ENCODE results near the gene RNF152.

The RNF152 gene

DNA sequence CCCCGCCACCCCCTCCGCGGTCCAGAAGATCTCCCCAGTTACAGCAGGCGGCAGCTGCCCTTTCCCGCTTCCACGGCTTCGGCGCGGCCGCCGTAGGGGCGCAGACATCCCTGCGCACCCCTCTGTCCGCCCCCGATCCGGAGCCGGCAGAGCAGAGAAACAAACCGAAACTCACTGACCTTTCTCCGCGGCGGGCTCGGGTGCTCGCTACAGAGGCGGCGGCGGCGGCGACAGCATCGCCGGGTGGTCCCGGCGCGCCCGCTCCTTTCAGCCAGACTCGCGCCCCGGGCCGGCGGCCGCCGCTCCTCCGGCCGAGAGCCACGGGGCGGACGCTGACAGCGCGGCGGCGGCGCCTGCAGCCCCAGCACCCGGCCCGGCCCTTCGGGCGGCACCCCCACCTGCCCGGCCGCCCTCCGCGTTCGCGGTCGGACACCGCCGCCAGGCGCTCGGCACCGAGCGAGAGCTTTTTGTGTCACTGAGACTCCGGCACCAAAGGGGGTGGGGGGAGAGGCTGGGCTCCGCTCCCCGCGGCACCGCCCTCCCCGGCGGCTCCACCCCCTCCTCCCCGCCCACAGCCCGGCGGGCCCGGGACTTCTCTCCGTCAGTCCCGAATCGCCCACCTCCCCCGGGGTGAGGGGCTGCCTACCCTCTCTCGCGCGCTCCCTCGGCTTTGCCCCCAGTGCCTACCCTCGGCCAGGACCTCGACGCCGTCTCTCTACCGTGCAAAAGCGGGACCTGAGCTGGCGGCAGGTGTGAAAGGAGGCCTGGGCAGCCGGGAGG lies 1.4 kb upstream of the RNF152 start:
- peak; percentile 45 for DNase-seq

DNA sequence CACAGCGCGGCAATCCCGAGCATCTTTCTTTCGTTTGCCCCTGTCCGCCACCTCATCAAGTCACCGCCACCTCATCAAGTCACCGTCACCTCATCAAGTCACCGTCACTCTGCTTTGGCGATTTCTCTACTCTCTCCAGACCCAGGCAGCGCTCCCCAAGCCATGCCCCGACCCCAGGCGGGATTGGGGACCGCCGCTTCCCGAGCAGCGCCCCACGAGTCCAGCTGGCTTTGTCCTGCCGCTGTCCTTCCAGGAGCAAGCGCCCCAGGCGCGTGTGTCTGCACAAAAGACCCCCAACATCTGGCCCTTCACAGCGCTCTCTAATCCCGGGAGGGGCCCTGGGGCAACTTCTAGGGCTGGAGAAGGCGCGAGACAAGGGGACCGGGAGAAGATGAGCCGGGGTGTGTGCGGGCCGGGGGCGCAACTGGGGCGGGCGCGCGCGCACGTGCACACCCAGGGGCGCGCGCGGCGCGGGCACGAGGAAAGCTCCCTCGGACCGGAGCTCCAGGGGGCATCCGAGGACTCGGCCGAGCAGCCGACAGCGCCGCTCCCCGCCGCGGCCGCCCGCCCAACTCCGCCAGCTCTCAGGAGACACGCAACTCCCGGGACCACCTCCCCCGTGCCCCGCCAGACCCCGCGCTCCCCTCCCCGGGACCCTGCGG lies 633 bp upstream of the RNF152 start:
- peak; percentile 25 for DNase-seq

- no peak for DNase-seq
Observed at GRCh38 chr18:61891894-61892293, 913 bp downstream of the RNF152 start.

- DNase-seq, result no peak
Observed at GRCh38 chr18:61891271-61891670, 1.5 kb downstream of the RNF152 start.

DNA sequence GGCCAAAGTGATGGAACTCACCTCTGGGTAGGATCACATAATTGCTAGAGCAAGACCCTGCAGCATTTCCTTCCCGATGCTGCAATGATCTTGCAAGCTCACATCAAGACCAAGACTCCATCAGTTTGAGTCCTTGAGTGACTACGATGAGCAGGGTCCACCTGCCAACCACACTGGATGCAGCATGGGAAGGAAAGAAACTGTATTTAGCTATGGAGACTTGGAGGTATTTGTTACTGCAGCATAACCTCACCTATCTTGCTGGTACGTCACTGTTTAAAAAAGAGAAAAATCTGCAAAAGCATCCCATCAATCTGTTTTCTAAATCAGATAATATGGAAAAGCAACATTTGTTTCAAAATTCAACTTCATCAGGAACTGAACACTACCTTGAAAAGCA lies 2.5 kb downstream of the RNF152 start:
- no peak for DNase-seq

DNA sequence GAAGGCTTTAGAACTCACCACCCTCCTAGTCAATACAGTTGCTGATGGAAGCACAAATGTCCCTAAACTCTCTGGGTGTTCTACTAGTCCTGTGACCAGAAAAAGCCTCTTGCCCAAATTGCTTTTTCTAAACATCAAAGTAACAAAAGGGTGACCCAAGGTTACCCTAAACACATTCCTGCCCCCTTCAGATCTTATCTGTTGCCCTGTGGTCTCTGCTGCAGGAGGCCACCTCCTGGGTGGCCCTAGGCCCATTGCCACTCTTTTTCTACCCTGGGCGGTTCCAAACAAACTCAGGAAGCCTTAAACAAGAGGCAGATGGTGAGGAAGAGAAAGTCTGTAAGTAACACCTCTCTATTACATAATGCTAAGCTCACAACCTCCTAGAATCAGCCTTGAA lies 3.3 kb downstream of the RNF152 start:
- no peak for DNase-seq

- no peak for DNase-seq
Observed at GRCh38 chr18:61888622-61889021, 4.2 kb downstream of the RNF152 start.

- no peak for DNase-seq
Observed at GRCh38 chr18:61887838-61888237, 5.0 kb downstream of the RNF152 start.

GRCh38 chr18:61883547-61883946 lies 9.3 kb downstream of the RNF152 start:
- no peak for DNase-seq

DNA sequence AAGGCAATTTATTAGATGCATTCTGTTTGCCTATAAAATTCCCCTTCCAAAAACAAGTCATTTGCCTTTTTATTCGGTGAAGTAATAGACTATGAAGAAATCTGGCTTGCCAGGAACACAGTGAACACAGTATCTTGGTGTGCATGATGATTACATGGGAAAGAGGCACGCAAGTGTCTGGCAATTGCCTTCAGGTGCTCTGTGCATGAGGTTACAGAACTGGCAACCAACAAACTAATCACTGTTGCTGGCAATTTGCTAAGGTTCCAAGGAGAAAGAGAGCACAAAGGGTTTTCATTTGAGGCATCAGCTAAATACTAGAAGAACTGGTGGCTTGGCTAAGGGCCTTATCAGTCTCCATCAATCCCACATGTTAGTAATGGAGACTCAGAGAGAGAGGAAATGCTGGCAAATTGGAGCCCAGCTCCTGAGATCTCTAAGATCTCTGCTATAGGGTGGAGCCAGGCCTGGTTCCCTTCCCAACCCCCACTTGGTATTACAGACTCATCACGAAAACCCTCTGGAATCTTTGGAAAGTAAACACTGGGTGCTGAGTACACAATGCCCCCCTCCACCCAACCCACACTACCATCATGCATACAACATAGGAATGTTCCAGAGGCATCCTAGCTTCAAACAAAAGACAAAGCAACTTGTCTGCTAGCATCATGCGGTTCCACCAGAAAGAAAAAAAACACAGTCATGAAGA lies 10.4 kb downstream of the RNF152 start:
- DNase-seq, result no peak

DNA sequence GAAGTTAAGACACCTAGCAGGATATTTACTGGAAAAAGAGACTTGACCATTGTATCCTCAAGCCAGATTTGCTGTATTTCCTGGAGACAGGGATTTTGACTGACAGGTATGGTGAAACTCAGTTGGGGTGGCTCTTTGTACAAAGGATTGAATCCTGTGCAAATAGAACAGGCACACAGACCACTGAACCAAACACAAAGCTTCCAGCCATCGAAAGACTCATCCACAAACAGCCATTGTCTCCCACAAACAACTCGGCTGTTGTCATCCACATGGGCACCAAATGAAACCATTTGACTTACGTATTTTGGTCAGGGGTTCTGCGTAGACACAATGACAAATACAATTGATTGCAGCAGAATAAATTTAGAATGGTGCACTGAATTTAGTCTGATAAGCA lies 15.9 kb downstream of the RNF152 start:
- no peak for DNase-seq

GRCh38 chr18:61870151-61870550 lies 22.7 kb downstream of the RNF152 start:
- no peak for DNase-seq

DNA sequence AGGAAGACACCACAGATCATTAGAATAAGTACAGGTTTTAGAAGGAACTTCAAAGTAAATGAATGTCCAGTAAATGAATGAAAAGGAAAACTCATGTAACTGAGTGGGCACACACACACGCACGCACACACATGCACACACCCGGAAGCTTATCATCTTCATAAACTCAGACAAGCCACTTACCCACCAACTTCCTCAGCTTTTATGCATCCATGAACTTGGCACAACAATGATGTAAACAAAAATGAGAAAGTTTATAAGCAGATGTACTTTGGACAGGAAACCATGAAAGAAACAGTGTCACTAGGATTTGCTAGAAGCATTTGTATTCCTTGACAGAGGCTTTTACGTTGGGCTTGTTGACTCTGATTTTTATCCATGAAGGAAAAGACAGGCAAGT lies 23.2 kb downstream of the RNF152 start:
- DNase-seq, result no peak

DNA sequence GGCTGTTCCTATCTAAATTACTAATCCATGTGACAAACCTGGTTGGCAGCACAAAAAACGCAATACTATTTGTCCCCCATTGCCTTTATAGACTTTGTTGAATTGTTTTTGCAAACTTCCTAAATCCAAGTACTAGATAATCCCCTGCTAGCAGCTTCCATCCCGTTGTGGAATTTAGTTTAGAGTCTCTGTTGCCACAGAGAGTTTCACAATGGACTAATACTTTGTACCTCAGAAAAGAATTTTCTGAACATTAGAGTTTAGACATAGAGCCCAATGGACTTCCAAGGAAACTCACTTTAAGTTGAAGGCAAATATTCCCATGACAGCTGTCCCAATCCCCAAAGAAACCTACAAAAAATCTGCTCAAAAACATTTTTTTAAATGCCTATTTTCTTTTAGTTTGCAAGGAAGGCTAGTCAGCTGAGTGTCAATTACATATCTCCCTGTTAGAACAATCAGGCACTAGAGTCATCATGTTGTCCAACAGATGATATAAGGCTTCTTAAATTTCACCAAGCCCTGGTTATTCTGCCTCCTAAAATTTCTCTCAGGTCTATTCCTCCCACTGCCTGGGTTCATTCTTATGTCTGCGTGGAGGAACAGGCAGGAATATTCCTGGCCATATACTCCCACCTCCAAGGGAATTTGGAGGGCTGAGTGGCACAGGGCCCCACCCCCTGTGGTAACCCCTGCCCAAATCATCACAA lies 27.2 kb downstream of the RNF152 start:
- no peak for DNase-seq

DNA sequence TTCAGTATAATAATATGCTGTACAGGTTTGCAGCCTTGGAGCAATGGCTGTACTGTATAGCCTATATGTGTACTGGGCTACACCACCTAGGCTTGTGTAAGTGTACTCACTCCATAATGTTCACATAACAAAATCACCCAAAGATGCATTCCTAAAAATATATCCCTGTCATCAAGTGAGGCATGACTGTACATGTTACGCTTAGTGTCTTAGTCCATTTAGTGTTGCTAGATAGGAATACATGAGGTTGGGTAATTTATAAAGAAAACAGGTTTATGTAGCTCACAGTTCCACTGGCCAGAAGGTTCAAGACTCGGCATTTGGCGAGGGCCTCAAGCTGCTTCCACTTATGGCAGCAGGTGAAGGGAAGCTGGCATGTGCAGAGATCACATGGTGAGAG lies 31.4 kb downstream of the RNF152 start:
- DNase-seq, result no peak

- no peak for DNase-seq
Observed at GRCh38 chr18:61860302-61860701, 32.5 kb downstream of the RNF152 start.

DNA sequence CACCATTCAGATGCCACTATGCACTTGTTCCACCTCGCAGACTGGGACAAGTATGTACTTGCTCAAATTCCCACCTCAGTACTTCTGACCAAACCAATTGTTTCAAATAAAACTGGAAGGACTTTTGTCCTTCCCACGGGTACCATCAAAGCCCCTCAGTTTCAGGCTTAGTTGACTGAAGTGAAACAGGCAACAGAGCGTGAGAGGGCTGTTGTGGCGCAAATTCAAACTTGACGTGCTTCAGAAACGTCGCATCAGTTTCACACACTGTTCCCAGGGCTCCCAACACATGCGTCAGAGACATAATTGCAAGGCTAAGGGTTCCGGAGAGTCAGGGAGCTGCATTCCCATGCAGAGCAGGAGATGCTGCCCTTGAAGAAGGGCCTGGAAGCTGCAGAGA lies 33.7 kb downstream of the RNF152 start:
- no peak for DNase-seq

DNA sequence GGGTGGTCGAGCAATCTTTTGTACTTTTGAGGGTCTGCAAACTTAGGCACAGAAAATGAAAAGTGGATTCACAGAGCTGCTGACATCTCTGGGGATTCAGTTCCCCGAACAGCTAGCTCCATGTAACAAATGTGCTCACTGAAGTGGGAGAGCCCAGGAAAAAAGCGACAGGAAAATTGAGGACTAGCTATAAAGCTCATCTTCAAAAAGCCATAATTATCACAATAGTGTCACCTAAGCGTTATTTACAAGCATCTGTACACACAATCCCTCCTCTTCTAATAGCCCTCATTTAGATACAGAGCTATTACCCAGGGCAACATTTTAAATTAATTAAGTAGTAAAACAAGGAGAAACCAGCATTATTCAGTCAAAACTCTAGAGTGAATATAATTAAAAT lies 36.1 kb downstream of the RNF152 start:
- peak; percentile 43 for DNase-seq

DNA sequence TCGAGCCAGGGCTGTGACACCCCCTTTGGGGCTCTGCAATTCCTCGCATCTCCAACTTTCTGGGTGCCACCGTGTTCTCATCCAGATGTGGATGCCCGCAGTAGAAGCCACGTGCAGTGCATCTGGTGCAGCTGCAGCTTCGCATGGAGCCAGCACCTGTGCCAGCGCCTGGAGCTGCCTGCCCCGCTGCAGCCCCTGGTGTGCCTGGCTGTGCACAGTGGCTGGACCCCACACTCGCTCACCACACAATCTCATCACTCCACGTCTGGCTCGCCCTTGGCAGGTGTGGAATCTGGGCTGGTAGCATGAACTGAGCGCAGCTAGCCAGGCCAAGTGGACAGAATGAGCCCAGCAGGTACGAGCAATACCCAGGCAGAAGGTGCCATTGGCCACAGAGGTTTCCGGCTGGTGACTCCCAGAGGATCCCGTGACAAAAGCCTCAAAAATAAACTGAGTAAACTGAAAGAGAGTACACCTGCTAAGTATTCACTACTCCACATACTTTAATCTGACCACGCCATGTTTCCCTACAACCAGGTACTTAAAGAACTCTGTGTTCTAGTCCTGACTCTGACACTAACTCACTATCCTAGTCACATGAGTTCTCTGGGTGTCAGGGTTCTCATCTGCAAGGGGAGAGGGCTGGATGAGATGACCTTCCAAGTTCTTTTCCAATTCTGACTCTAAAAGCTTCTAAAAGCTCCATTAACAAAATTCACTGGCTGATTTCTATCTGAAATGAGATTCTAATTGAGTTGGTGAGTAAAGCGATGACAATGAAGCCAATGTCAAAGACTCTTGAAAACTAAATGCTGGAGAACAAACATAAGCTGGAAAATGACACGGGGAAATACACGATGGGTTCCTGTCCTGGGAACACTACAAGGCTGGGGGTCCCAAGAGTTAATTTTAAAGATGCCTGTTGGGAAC lies 37.1 kb downstream of the RNF152 start:
- DNase-seq, result no peak

GRCh38 chr18:61854578-61855448 lies 38.0 kb downstream of the RNF152 start:
- DNase-seq, result peak; percentile 26

GRCh38 chr18:61853855-61854254 lies 39.0 kb downstream of the RNF152 start:
- DNase-seq, result no peak

Data from NCI-H1105 treated with DMSO at 0.1 percent for 48 hours (cell line).